ENCODE results near the gene ETS2.

DNA sequence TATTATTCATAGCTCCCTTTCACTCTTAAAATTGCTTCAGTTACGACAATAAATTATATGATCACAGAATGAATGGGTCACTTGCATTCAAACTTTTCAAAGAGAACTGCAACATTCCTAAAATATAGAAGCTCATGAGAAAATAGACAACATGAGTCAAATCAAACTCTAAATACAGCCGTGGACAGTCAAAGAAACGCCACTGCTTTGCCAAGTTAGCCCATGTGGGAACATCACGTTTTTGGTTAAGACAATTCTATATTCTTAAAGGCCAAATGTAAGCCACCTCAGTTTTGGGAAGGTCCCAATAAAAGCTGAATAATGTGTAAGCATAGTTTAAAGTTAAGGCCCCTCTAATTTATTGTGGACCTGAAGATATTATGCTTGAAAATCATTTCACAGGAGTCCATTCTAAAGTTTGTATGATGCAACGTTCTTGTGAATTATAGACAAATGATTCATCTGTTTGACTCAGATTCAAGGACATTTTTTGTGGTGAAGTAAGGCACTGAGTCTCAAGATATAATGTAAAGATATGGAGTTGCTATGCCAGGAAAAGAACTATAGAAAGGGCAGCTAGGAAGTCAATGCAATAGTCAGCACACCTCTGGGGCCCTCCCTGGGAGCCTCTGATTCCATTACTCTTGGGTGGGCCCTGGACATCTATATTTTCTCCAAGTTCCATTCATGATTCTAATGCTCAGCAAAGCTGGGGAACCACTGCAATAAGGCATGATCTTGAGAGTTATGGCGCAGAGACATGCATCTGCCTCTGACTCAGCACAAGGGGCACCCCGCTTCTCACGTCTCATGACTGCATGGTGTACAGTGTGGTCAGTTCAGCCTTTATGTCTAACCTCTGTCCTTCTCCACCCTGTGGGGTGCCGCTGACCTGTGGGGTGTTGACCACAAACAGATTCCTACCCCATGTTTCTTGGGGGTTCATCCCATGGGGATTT is 33.9 kb downstream of the ETS2 start:
- TF ChIP-seq, protein P1, sequence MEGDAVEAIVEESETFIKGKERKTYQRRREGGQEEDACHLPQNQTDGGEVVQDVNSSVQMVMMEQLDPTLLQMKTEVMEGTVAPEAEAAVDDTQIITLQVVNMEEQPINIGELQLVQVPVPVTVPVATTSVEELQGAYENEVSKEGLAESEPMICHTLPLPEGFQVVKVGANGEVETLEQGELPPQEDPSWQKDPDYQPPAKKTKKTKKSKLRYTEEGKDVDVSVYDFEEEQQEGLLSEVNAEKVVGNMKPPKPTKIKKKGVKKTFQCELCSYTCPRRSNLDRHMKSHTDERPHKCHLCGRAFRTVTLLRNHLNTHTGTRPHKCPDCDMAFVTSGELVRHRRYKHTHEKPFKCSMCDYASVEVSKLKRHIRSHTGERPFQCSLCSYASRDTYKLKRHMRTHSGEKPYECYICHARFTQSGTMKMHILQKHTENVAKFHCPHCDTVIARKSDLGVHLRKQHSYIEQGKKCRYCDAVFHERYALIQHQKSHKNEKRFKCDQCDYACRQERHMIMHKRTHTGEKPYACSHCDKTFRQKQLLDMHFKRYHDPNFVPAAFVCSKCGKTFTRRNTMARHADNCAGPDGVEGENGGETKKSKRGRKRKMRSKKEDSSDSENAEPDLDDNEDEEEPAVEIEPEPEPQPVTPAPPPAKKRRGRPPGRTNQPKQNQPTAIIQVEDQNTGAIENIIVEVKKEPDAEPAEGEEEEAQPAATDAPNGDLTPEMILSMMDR (IDR thresholded peaks at IDR 0.05), result no peak
- TF ChIP-seq POLR2A (IDR thresholded peaks at IDR 0.05) (no peak), EP300 (IDR thresholded peaks at IDR 0.05) (no peak)

Data from ovary (tissue), 3 donors.